ENCODE measurements around the gene FBXL17. TPM values are rescaled to one million over a fixed set of nuclear protein-coding genes. Genes with fewer than 3 reads are reported as not detected.

The FBXL17 gene
- total RNA-seq, 1 donor from 2014 or later, result 12.7 TPM

DNA sequence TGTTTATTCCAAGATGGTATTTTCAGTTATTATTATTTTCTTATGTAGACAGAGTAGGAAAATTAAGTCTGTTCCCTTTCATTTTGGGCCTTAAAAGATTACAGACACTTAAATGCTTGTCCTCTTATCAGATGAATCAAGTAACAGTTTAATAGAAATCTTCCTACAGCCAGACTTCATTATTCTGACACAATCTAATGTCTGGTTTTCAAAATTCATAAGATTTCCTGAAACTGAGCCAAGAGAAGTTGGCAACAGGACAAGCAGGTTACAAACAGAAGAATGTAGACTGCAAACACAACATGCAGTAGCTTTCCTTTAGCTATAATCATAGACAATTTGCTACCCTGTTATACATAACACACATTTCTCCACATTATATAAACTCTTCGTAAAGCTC, 130.5 kb downstream of the FBXL17 start:
- TF ChIP-seq EZH2 (IDR thresholded peaks at IDR 0.05; ENCODE audit: insufficient read depth, low read length) (no peak), CTCF (IDR thresholded peaks at IDR 0.05; ENCODE audit: insufficient read depth, low read depth, low read length) (no peak)
- H3K9ac ChIP-seq (ENCODE audit: low read length), result no peak overlapping the region
- FAIRE-seq, result no peak
- H3K27me3 Mint-ChIP-seq (ENCODE audit: low read depth, unreplicated experiment), result no peaks in the 10 kb centered on the region
- no peaks in the 10 kb centered on the region for H3K36me3 Mint-ChIP-seq (ENCODE audit: low read depth, unreplicated experiment)
- H3K9me3 Mint-ChIP-seq (ENCODE audit: unreplicated experiment), result no peaks in the 10 kb centered on the region
- no peak overlapping the region for H3K4me3 Mint-ChIP-seq (ENCODE audit: unreplicated experiment)
- no peak overlapping the region for H2AFZ ChIP-seq (ENCODE audit: low read depth, low read length)
- H3K27ac ChIP-seq (ENCODE audit: low read depth, low read length), result no peak overlapping the region
- H4K20me1 ChIP-seq (ENCODE audit: insufficient read depth, low read length), result no peaks in the 10 kb centered on the region
- no peak overlapping the region for H3K4me3 ChIP-seq (ENCODE audit: insufficient read depth, low read depth, low read length)
- no peak overlapping the region for H3K4me2 ChIP-seq (ENCODE audit: low read length)
- no peaks in the 10 kb centered on the region for H3K36me3 ChIP-seq (ENCODE audit: insufficient read depth, low read length)
- no peaks in the 10 kb centered on the region for H3K79me2 ChIP-seq (ENCODE audit: insufficient read depth, low read length)
- H3K4me1 Mint-ChIP-seq (ENCODE audit: low read depth, unreplicated experiment), result peaks cover 11% of the 10 kb centered on the region
- no peaks in the 10 kb centered on the region for H3K9me3 ChIP-seq (ENCODE audit: insufficient read depth, low read depth, low read length)
- DNase-seq (ENCODE audit: low read depth), result peak; percentile 16
- no peak overlapping the region for H3K27ac Mint-ChIP-seq (ENCODE audit: unreplicated experiment)
- no peaks in the 10 kb centered on the region for H3K4me1 ChIP-seq (ENCODE audit: insufficient read depth, low read length)
- H3K27me3 ChIP-seq (ENCODE audit: insufficient read depth, low read length), result no peaks in the 10 kb centered on the region

- no peak overlapping the region for H3K4me3 Mint-ChIP-seq (ENCODE audit: unreplicated experiment)
- Histone ChIP-seq H3K36me3 (ENCODE audit: insufficient read depth, low read length) (no peaks in the 10 kb centered on the region), H4K20me1 (ENCODE audit: insufficient read depth, low read length) (no peaks in the 10 kb centered on the region), H3K9me3 (ENCODE audit: insufficient read depth, low read depth, low read length) (no peaks in the 10 kb centered on the region), H3K9ac (ENCODE audit: low read length) (no peak overlapping the region), H3K27ac (ENCODE audit: low read depth, low read length) (no peak overlapping the region), H3K27me3 (ENCODE audit: insufficient read depth, low read length) (no peaks in the 10 kb centered on the region), H2AFZ (ENCODE audit: low read depth, low read length) (no peak overlapping the region), H3K4me3 (ENCODE audit: insufficient read depth, low read depth, low read length) (no peak overlapping the region), H3K79me2 (ENCODE audit: insufficient read depth, low read length) (no peaks in the 10 kb centered on the region), H3K4me2 (ENCODE audit: low read length) (no peak overlapping the region), H3K4me1 (ENCODE audit: insufficient read depth, low read length) (no peaks in the 10 kb centered on the region)
- H3K27ac Mint-ChIP-seq (ENCODE audit: unreplicated experiment), result no peak overlapping the region
- no peak for DNase-seq (ENCODE audit: low read depth)
- H3K4me1 Mint-ChIP-seq (ENCODE audit: low read depth, unreplicated experiment), result peaks cover 11% of the 10 kb centered on the region
- no peak for TF ChIP-seq CTCF (IDR thresholded peaks at IDR 0.05; ENCODE audit: insufficient read depth, low read depth, low read length)
- TF ChIP-seq EZH2 (IDR thresholded peaks at IDR 0.05; ENCODE audit: insufficient read depth, low read length), result no peak
- no peaks in the 10 kb centered on the region for H3K9me3 Mint-ChIP-seq (ENCODE audit: unreplicated experiment)
- H3K27me3 Mint-ChIP-seq (ENCODE audit: low read depth, unreplicated experiment), result no peaks in the 10 kb centered on the region
- no peak for FAIRE-seq
- H3K36me3 Mint-ChIP-seq (ENCODE audit: low read depth, unreplicated experiment), result no peaks in the 10 kb centered on the region
Measured at GRCh38 chr5:108249785-108250426, 132.0 kb downstream of the FBXL17 start.

GRCh38 chr5:108249095-108249784, 132.7 kb downstream of the FBXL17 start:
- no peaks in the 10 kb centered on the region for H3K4me1 ChIP-seq (ENCODE audit: insufficient read depth, low read length)
- H3K27me3 ChIP-seq (ENCODE audit: insufficient read depth, low read length), result no peaks in the 10 kb centered on the region
- TF ChIP-seq EZH2 (IDR thresholded peaks at IDR 0.05; ENCODE audit: insufficient read depth, low read length), result no peak
- TF ChIP-seq CTCF (IDR thresholded peaks at IDR 0.05; ENCODE audit: insufficient read depth, low read depth, low read length), result no peak
- no peak for DNase-seq (ENCODE audit: low read depth)
- no peak overlapping the region for H2AFZ ChIP-seq (ENCODE audit: low read depth, low read length)
- Mint-ChIP-seq H3K4me1 (ENCODE audit: low read depth, unreplicated experiment) (peaks cover 11% of the 10 kb centered on the region), H3K27ac (ENCODE audit: unreplicated experiment) (peak overlapping the region; percentile 58), H3K4me3 (ENCODE audit: unreplicated experiment) (no peak overlapping the region), H3K36me3 (ENCODE audit: low read depth, unreplicated experiment) (no peaks in the 10 kb centered on the region), H3K9me3 (ENCODE audit: unreplicated experiment) (no peaks in the 10 kb centered on the region), H3K27me3 (ENCODE audit: low read depth, unreplicated experiment) (no peaks in the 10 kb centered on the region)
- H3K9me3 ChIP-seq (ENCODE audit: insufficient read depth, low read depth, low read length), result no peaks in the 10 kb centered on the region
- FAIRE-seq, result no peak
- H4K20me1 ChIP-seq (ENCODE audit: insufficient read depth, low read length), result no peaks in the 10 kb centered on the region
- H3K79me2 ChIP-seq (ENCODE audit: insufficient read depth, low read length), result no peaks in the 10 kb centered on the region
- no peaks in the 10 kb centered on the region for H3K36me3 ChIP-seq (ENCODE audit: insufficient read depth, low read length)
- no peak overlapping the region for H3K27ac ChIP-seq (ENCODE audit: low read depth, low read length)
- no peak overlapping the region for H3K9ac ChIP-seq (ENCODE audit: low read length)
- no peak overlapping the region for H3K4me2 ChIP-seq (ENCODE audit: low read length)
- no peak overlapping the region for H3K4me3 ChIP-seq (ENCODE audit: insufficient read depth, low read depth, low read length)
